Gastroesophageal sphincter (tissue), 4 donors: Measurements from ENCODE around the gene ZMIZ1. TPM values are rescaled to one million over a fixed set of nuclear protein-coding genes. Genes with fewer than 3 reads are reported as not detected.

Experiments
- ATAC-seq: fragments of 150-250 bp; one replicate; pipeline ENCODE4 v1.9.1; 2016; ENCODE audit warnings: mild to moderate bottlenecking, moderate library complexity
- H3K27ac ChIP-seq, 4 donors: fragments of 200-600 bp; sonication (generic) in 3 of 4; 1 replicate in 3 of 4; 2 replicates in 1 of 4; pipeline ENCODE4 v1.5.1; 2016 to 2019
- H3K27me3 ChIP-seq: fragments of 200-600 bp; sonication (generic); one replicate; pipeline ENCODE4 v1.5.1; 2019
- H3K36me3 ChIP-seq, 2 donors: fragments of 200-600 bp; sonication (generic); one replicate each; pipeline ENCODE4 v1.5.1; 2019; ENCODE audit warnings: control low read depth in 1 of 2
- H3K4me1 ChIP-seq, 3 donors: fragments of 200-600 bp; sonication (generic); 1 replicate in 2 of 3; 2 replicates in 1 of 3; pipeline ENCODE4 v1.5.1; 2016 to 2019; ENCODE audit warnings: control low read depth in 2 of 3
- H3K4me3 ChIP-seq, 2 donors: fragments of 200-600 bp; sonication (generic); one replicate each; pipeline ENCODE4 v1.5.1; 2019; ENCODE audit warnings: mild to moderate bottlenecking in 1 of 2, moderate library complexity in 1 of 2
- H3K9me3 ChIP-seq, 3 donors: fragments of 200-600 bp; sonication (generic); one replicate each; pipeline ENCODE4 v1.5.1; 2017 to 2019; ENCODE audit warnings: control low read depth in 2 of 3
- CTCF ChIP-seq, 4 experiments: fragments of 200-600 bp in 2 of 4; fragments of 450-650 bp in 2 of 4; sonication (generic) in 1 of 4; IDR thresholded peaks; one replicate each; pipeline ENCODE4 v1.5.1; 2017 to 2019; ENCODE audit warnings: antibody characterized with exemption in 4 of 4, mild to moderate bottlenecking in 2 of 4, moderate library complexity in 2 of 4
- EP300 ChIP-seq: sonication (generic); formaldehyde crosslinking; IDR thresholded peaks from one replicate; pipeline ENCODE4 v1.6.1; 2017; ENCODE audit warnings: antibody characterized with exemption, mild to moderate bottlenecking
- POLR2A ChIP-seq, 2 donors: fragments of 450-650 bp; IDR thresholded peaks; one replicate each; pipeline ENCODE4 v1.6.1; 2017; ENCODE audit warnings: antibody characterized with exemption in 2 of 2, mild to moderate bottlenecking in 2 of 2, moderate library complexity in 1 of 2
- POLR2AphosphoS5 ChIP-seq: sonication (generic); formaldehyde crosslinking; IDR thresholded peaks from one replicate; pipeline ENCODE4 v1.6.1; 2017; ENCODE audit warnings: antibody characterized with exemption
- WGBS, 2 donors: methylation state at CpG; one replicate each; pipeline ENCODE4 v1.1.5; 2018; ENCODE audit warnings: low coverage in 1 of 2; 5-methylcytosine and 5-hydroxymethylcytosine counted together
- total RNA-seq, 4 donors: library from RNA; depleted of rRNA; stranded (reverse); fragments of >200 nt; gene quantifications; one replicate each; pipeline ENCODE4 v1.1.0, GENCODE V29; 2016

ZMIZ1 gene
- total RNA-seq, 4 donors from 2014 or later: 36.3 to 79.2 (median 67.1) TPM

GRCh38 chr10:79264942-79265341, 196.2 kb downstream of the ZMIZ1 start:
- no peak for ATAC-seq
- Histone ChIP-seq H3K4me1 (peaks cover 0 to 98% (median 49%) of the 10 kb centered on the region in 3 donors), H3K9me3 (no peaks in the 10 kb centered on the region), H3K4me3 (no peak overlapping the region), H3K36me3 (peaks cover 0 to 27% of the 10 kb centered on the region in 2 donors), H3K27ac (peak overlapping the region in 2 of 4 donors; percentile 70 to 72), H3K27me3 (no peaks in the 10 kb centered on the region)
- 40% methylated on average over 1 of the region's 10 CpGs; no CpG with 5 or more reads in 1 of the 2 donors for WGBS, 2 donors
- TF ChIP-seq CTCF (IDR thresholded peaks at IDR 0.05): no peak
- TF ChIP-seq POLR2A (IDR thresholded peaks at IDR 0.05): no peak
- TF ChIP-seq EP300: no peak
- TF ChIP-seq POLR2AphosphoS5: no peak

- ATAC-seq: no peak
- Histone ChIP-seq H3K4me1 (peaks cover 0 to 98% (median 40%) of the 10 kb centered on the region in 3 donors), H3K27ac (peak overlapping the region in 3 of 4 donors; percentile 70 to 80 (median 72)), H3K36me3 (peaks cover 0 to 30% of the 10 kb centered on the region in 2 donors), H3K4me3 (no peak overlapping the region), H3K9me3 (no peaks in the 10 kb centered on the region), H3K27me3 (no peaks in the 10 kb centered on the region)
- no peak for TF ChIP-seq POLR2A (IDR thresholded peaks at IDR 0.05)
- no peak for TF ChIP-seq POLR2AphosphoS5
- no peak for TF ChIP-seq EP300
- no peak for TF ChIP-seq CTCF (IDR thresholded peaks at IDR 0.05)
- 60% methylated on average over 1 of the region's 6 CpGs; no CpG with 5 or more reads in 1 of the 2 donors for WGBS, 2 donors
These were observed 197.3 kb downstream of the ZMIZ1 start for GRCh38 chr10:79266084-79266483.

- 44% methylated on average over 6 of the region's 11 CpGs; no CpG with 5 or more reads in 1 of the 2 donors for WGBS, 2 donors
- H3K27ac ChIP-seq: peak overlapping the region in 3 of 4 donors; percentile 70 to 80 (median 72)
- H3K9me3 ChIP-seq: no peaks in the 10 kb centered on the region
- peak; percentile 52 for TF ChIP-seq POLR2AphosphoS5
- no peak for TF ChIP-seq EP300
- no peak for TF ChIP-seq POLR2A (IDR thresholded peaks at IDR 0.05)
- no peak for TF ChIP-seq CTCF (IDR thresholded peaks at IDR 0.05)
- peaks cover 0 to 34% of the 10 kb centered on the region in 2 donors for H3K36me3 ChIP-seq
- H3K27me3 ChIP-seq: no peaks in the 10 kb centered on the region
- H3K4me1 ChIP-seq: peaks cover 0 to 98% (median 37%) of the 10 kb centered on the region in 3 donors
- peak; percentile 81 for ATAC-seq
- no peak overlapping the region for H3K4me3 ChIP-seq
These were observed 198.0 kb downstream of the ZMIZ1 start for GRCh38 chr10:79266543-79267312.

DNA sequence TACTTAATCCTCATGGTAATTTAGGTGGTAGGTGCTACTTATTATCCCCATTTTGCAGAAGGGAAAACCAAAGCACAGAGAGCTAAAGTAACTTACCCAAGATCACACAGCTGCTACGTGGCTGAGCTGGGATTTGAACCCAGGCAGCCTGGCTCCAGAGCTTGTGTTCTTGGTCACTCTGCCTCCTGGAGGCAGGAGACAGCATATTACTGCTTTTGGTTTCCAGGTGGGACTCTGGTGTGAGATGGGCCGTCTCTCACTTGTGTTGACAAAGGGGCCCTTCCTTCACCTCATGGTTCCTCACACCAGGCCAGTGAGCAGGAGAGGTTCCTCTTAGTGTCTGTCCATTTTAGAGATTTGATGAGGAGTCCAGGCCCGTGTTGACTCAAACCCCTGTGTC, 198.7 kb downstream of the ZMIZ1 start:
- no peak for TF ChIP-seq CTCF (IDR thresholded peaks at IDR 0.05)
- H3K9me3 ChIP-seq: no peaks in the 10 kb centered on the region
- no peaks in the 10 kb centered on the region for H3K27me3 ChIP-seq
- peaks cover 0 to 36% of the 10 kb centered on the region in 2 donors for H3K36me3 ChIP-seq
- WGBS, 2 donors: 80 to 100% methylated on average over 1 of the region's 3 CpGs
- no peak overlapping the region for H3K4me3 ChIP-seq
- H3K4me1 ChIP-seq: peaks cover 0 to 98% (median 37%) of the 10 kb centered on the region in 3 donors
- ATAC-seq: no peak
- peak overlapping the region in 3 of 4 donors; percentile 70 to 80 (median 72) for H3K27ac ChIP-seq

- Histone ChIP-seq H3K4me3 (no peak overlapping the region), H3K27ac (peak overlapping the region in 3 of 4 donors; percentile 70 to 80 (median 72)), H3K9me3 (no peaks in the 10 kb centered on the region), H3K4me1 (peaks cover 0 to 98% (median 43%) of the 10 kb centered on the region in 3 donors), H3K27me3 (no peaks in the 10 kb centered on the region), H3K36me3 (peaks cover 0 to 29% of the 10 kb centered on the region in 2 donors)
- no peak for ATAC-seq
- TF ChIP-seq POLR2A (IDR thresholded peaks at IDR 0.05): no peak
- no peak for TF ChIP-seq CTCF (IDR thresholded peaks at IDR 0.05)
- no peak for TF ChIP-seq POLR2AphosphoS5
- TF ChIP-seq EP300: no peak
- WGBS, 2 donors: 20 to 57% methylated on average over 4 of the region's 12 CpGs
These were observed 199.4 kb downstream of the ZMIZ1 start for GRCh38 chr10:79268161-79268601.
